Activated CD4-positive, alpha-beta T cell treated with anti-CD3 and anti-CD28 coated beads, Interleukin-2, amount 10 ng/mL, durations not matched to agents 24 days and 14 days (primary cell): ENCODE data around the gene NAXD. TPM values are rescaled to one million over a fixed set of nuclear protein-coding genes. Genes with fewer than 3 reads are reported as not detected.
"Not testable (repeated sequence)": the region's sequence is repeated elsewhere in the genome, so short reads cannot be mapped to it uniquely, and the experiment has no call there.

Experiments used
- DNase-seq: peaks from one replicate; pipeline ENCODE4 v3.0.0; 2022
- H3K27ac Mint-ChIP-seq: one replicate; pipeline ENCODE4 v1.8.0; 2022; ENCODE audit warnings: mild to moderate bottlenecking, mixed read lengths
- H3K27me3 Mint-ChIP-seq: one replicate; pipeline ENCODE4 v1.8.0; 2022; ENCODE audit warnings: mixed read lengths
- H3K36me3 Mint-ChIP-seq: one replicate; pipeline ENCODE4 v1.8.0; 2022; ENCODE audit warnings: low read depth, mild to moderate bottlenecking, mixed read lengths
- H3K4me1 Mint-ChIP-seq: one replicate; pipeline ENCODE4 v1.8.0; 2021; ENCODE audit warnings: mixed read lengths
- H3K4me3 Mint-ChIP-seq: one replicate; pipeline ENCODE4 v1.8.0; 2022; ENCODE audit warnings: mild to moderate bottlenecking, moderate library complexity, mixed read lengths
- H3K9me3 Mint-ChIP-seq: one replicate; pipeline ENCODE4 v1.8.0; 2021; ENCODE audit warnings: mixed read lengths
- intact Hi-C: fragments of 100-400 bp; cut with micrococcal nuclease; formaldehyde crosslinking; loops from one replicate; pipeline ENCODE4 v1.15.1; 2023
- total RNA-seq: library from RNA; stranded (reverse); gene quantifications from 2 replicates; pipeline ENCODE4 v1.2.3, GENCODE V29; 2022

The NAXD gene
- total RNA-seq, 1 donor from 2014 or later: 20.6 TPM

- Mint-ChIP-seq H3K36me3 (peaks cover 36% of the 10 kb centered on the region), H3K27ac (peak overlapping the region; percentile 24)
Measured at GRCh38 chr13:110627761-110628476, 12.6 kb downstream of the NAXD start.

GRCh38 chr13:110628477-110628793 lies 13.1 kb downstream of the NAXD start:
- Mint-ChIP-seq H3K27me3 (no peaks in the 10 kb centered on the region), H3K27ac (no peak overlapping the region), H3K4me3 (no peak overlapping the region), H3K36me3 (peaks cover 33% of the 10 kb centered on the region), H3K9me3 (no peaks in the 10 kb centered on the region), H3K4me1 (peaks cover 29% of the 10 kb centered on the region)
- intact Hi-C loops: no loop called here
- DNase-seq: no peak

More at GRCh38 chr13:110627761-110628476, 12.6 kb downstream of the NAXD start:
- Mint-ChIP-seq H3K4me1 (peaks cover 31% of the 10 kb centered on the region), H3K27me3 (no peaks in the 10 kb centered on the region), H3K4me3 (no peak overlapping the region), H3K9me3 (no peaks in the 10 kb centered on the region)
- intact Hi-C loops: no loop called here
- DNase-seq: no peak

GRCh38 chr13:110628952-110629701 lies 13.8 kb downstream of the NAXD start:
- H3K9me3 Mint-ChIP-seq: no peaks in the 10 kb centered on the region
- intact Hi-C loops: no loop called here
- peaks cover 33% of the 10 kb centered on the region for H3K36me3 Mint-ChIP-seq
- H3K4me3 Mint-ChIP-seq: no peak overlapping the region
- H3K27ac Mint-ChIP-seq: no peak overlapping the region
- H3K27me3 Mint-ChIP-seq: no peaks in the 10 kb centered on the region
- DNase-seq: no peak
- peaks cover 29% of the 10 kb centered on the region for H3K4me1 Mint-ChIP-seq

- peaks cover 36% of the 10 kb centered on the region for H3K36me3 Mint-ChIP-seq
- peak overlapping the region; percentile 84 for H3K27ac Mint-ChIP-seq
- intact Hi-C loops: no loop called here
Measured at GRCh38 chr13:110629735-110630134, 14.4 kb downstream of the NAXD start.

GRCh38 chr13:110630566-110631119 lies 15.3 kb downstream of the NAXD start:
- peaks cover 42% of the 10 kb centered on the region for H3K36me3 Mint-ChIP-seq
- H3K27ac Mint-ChIP-seq: no peak overlapping the region
- H3K9me3 Mint-ChIP-seq: no peaks in the 10 kb centered on the region
- no peaks in the 10 kb centered on the region for H3K27me3 Mint-ChIP-seq
- no peak for DNase-seq
- H3K4me3 Mint-ChIP-seq: no peak overlapping the region
- intact Hi-C loops: no loop called here
- H3K4me1 Mint-ChIP-seq: peaks cover 28% of the 10 kb centered on the region

More at GRCh38 chr13:110629735-110630134, 14.4 kb downstream of the NAXD start:
- peak overlapping the region; percentile 22 for H3K4me3 Mint-ChIP-seq
- peak; percentile 88 for DNase-seq
- H3K9me3 Mint-ChIP-seq: no peaks in the 10 kb centered on the region
- H3K4me1 Mint-ChIP-seq: peaks cover 29% of the 10 kb centered on the region
- H3K27me3 Mint-ChIP-seq: no peaks in the 10 kb centered on the region

GRCh38 chr13:110632255-110632654 lies 16.9 kb downstream of the NAXD start:
- intact Hi-C loops, H3K9me3 Mint-ChIP-seq, DNase-seq, H3K27me3 Mint-ChIP-seq, H3K4me3 Mint-ChIP-seq: not testable (repeated sequence)
- Mint-ChIP-seq H3K27ac (peak overlapping the region; percentile 22), H3K4me1 (peaks cover 24% of the 10 kb centered on the region), H3K36me3 (peaks cover 42% of the 10 kb centered on the region)

- Mint-ChIP-seq H3K36me3 (peaks cover 39% of the 10 kb centered on the region), H3K9me3 (no peaks in the 10 kb centered on the region), H3K4me1 (peaks cover 21% of the 10 kb centered on the region), H3K4me3 (no peak overlapping the region), H3K27me3 (no peaks in the 10 kb centered on the region), H3K27ac (no peak overlapping the region)
- intact Hi-C loops: no loop called here
- DNase-seq: no peak
Measured at GRCh38 chr13:110633776-110634175, 18.4 kb downstream of the NAXD start.

- intact Hi-C loops: no loop called here
- peaks cover 13% of the 10 kb centered on the region for H3K4me1 Mint-ChIP-seq
- no peak overlapping the region for H3K27ac Mint-ChIP-seq
- no peaks in the 10 kb centered on the region for H3K27me3 Mint-ChIP-seq
- no peak overlapping the region for H3K4me3 Mint-ChIP-seq
- H3K9me3 Mint-ChIP-seq: no peaks in the 10 kb centered on the region
- peaks cover 43% of the 10 kb centered on the region for H3K36me3 Mint-ChIP-seq
- DNase-seq: no peak
Measured at GRCh38 chr13:110634558-110634957, 19.2 kb downstream of the NAXD start.

GRCh38 chr13:110635405-110636002 lies 20.2 kb downstream of the NAXD start:
- Mint-ChIP-seq H3K27me3 (no peaks in the 10 kb centered on the region), H3K27ac (no peak overlapping the region), H3K4me1 (peaks cover 4% of the 10 kb centered on the region), H3K4me3 (no peak overlapping the region), H3K9me3 (no peaks in the 10 kb centered on the region), H3K36me3 (peaks cover 42% of the 10 kb centered on the region)
- no peak for DNase-seq
- intact Hi-C loops: no loop called here

- Mint-ChIP-seq H3K4me1 (no peaks in the 10 kb centered on the region), H3K4me3 (no peak overlapping the region), H3K27ac (no peak overlapping the region), H3K36me3 (peaks cover 41% of the 10 kb centered on the region), H3K27me3 (no peaks in the 10 kb centered on the region), H3K9me3 (no peaks in the 10 kb centered on the region)
- no peak for DNase-seq
- intact Hi-C loops: no loop called here
Measured at GRCh38 chr13:110636053-110636475, 20.7 kb downstream of the NAXD start.

GRCh38 chr13:110636701-110637201 lies 21.4 kb downstream of the NAXD start:
- Mint-ChIP-seq H3K36me3 (peaks cover 41% of the 10 kb centered on the region), H3K9me3 (no peaks in the 10 kb centered on the region), H3K27me3 (no peaks in the 10 kb centered on the region), H3K27ac (no peak overlapping the region), H3K4me3 (no peak overlapping the region), H3K4me1 (no peaks in the 10 kb centered on the region)
- intact Hi-C loops: no loop called here
- no peak for DNase-seq

- Mint-ChIP-seq H3K4me1 (no peaks in the 10 kb centered on the region), H3K27me3 (no peaks in the 10 kb centered on the region), H3K4me3 (no peak overlapping the region), H3K9me3 (no peaks in the 10 kb centered on the region), H3K36me3 (peaks cover 38% of the 10 kb centered on the region), H3K27ac (no peak overlapping the region)
- DNase-seq: no peak
- intact Hi-C loops: no loop called here
Measured at GRCh38 chr13:110637275-110637674, 21.9 kb downstream of the NAXD start.

GRCh38 chr13:110637747-110638146 lies 22.4 kb downstream of the NAXD start:
- no peak overlapping the region for H3K27ac Mint-ChIP-seq
- intact Hi-C loops: no loop called here
- no peaks in the 10 kb centered on the region for H3K27me3 Mint-ChIP-seq
- DNase-seq: no peak
- H3K9me3 Mint-ChIP-seq: no peaks in the 10 kb centered on the region
- H3K4me1 Mint-ChIP-seq: no peaks in the 10 kb centered on the region
- peaks cover 37% of the 10 kb centered on the region for H3K36me3 Mint-ChIP-seq
- no peak overlapping the region for H3K4me3 Mint-ChIP-seq

- no peaks in the 10 kb centered on the region for H3K27me3 Mint-ChIP-seq
- no peaks in the 10 kb centered on the region for H3K4me1 Mint-ChIP-seq
- intact Hi-C loops: no loop called here
- peaks cover 42% of the 10 kb centered on the region for H3K36me3 Mint-ChIP-seq
- no peak overlapping the region for H3K27ac Mint-ChIP-seq
- no peak for DNase-seq
- no peaks in the 10 kb centered on the region for H3K9me3 Mint-ChIP-seq
- no peak overlapping the region for H3K4me3 Mint-ChIP-seq
Measured at GRCh38 chr13:110638257-110638656, 22.9 kb downstream of the NAXD start.
